Ishikawa (cell line): ENCODE data around the gene ADCY10.

ENCODE experiments used
- CEBPB ChIP-seq: IDR thresholded peaks from 2 replicates; pipeline ENCODE4 v1.6.1; 2012
- CREB1 ChIP-seq: IDR thresholded peaks from 2 replicates; pipeline ENCODE4 v1.6.1; 2012; ENCODE audit warnings: low read depth
- EGR1 ChIP-seq: IDR thresholded peaks from 2 replicates; pipeline ENCODE4 v1.6.1; 2012
- EP300 ChIP-seq: IDR thresholded peaks from 2 replicates; pipeline ENCODE4 v1.6.1; 2012; ENCODE audit warnings: borderline replicate concordance
- FOXM1 ChIP-seq: IDR thresholded peaks from 2 replicates; pipeline ENCODE4 v1.6.1; 2012; ENCODE audit warnings: low read depth, borderline replicate concordance
- NFIC ChIP-seq: IDR thresholded peaks from 2 replicates; pipeline ENCODE4 v1.6.1; 2012
- RAD21 ChIP-seq: IDR thresholded peaks from 2 replicates; pipeline ENCODE4 v1.6.1; 2012; ENCODE audit warnings: low read depth
- TAF1 ChIP-seq: IDR thresholded peaks from 2 replicates; pipeline ENCODE4 v1.6.1; 2012; ENCODE audit warnings: low read depth, mild to moderate bottlenecking
- TCF12 ChIP-seq: IDR thresholded peaks from 2 replicates; pipeline ENCODE4 v1.6.1; 2012; ENCODE audit warnings: low read depth
- TEAD4 ChIP-seq: IDR thresholded peaks from 2 replicates; pipeline ENCODE4 v1.6.1; 2012
- YY1 ChIP-seq: IDR thresholded peaks from 2 replicates; pipeline ENCODE4 v1.6.1; 2012; ENCODE audit warnings: low read depth
- ZBTB7A ChIP-seq: IDR thresholded peaks from 2 replicates; pipeline ENCODE4 v1.6.1; 2012; ENCODE audit warnings: low read depth
- TF ChIP-seq, protein P1 (sequence below): IDR thresholded peaks from 2 replicates; pipeline ENCODE4 v1.6.1; 2012; ENCODE audit warnings: low read depth, mild to moderate bottlenecking
- TF ChIP-seq, protein P2 (sequence below): IDR thresholded peaks from 2 replicates; pipeline ENCODE4 v1.6.1; 2012
- TF ChIP-seq, protein P3 (sequence below): IDR thresholded peaks from 2 replicates; pipeline ENCODE4 v1.6.1; 2012

Gene ADCY10

DNA sequence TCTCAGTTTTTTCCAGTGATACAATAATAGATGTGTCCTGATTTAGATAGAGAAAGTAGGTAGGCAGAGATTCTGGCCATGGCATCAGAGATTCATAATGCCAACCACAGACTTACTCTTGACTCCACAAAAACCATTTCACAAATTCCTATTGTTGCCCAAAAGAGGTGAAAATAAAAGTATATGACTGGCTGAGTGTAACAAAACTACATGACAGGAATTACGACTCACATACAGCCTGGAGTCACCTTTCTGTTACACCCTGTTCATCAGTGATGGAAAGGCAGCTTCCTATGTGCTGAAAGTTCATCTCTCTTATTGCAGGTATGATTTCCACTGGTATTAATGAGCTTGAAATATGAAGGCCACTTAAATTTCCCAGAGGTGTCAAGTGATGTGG lies 119.9 kb downstream of the ADCY10 start:
- no peak for TF ChIP-seq CREB1
- no peak for TF ChIP-seq TEAD4
- TF ChIP-seq CEBPB: no peak
- TF ChIP-seq, protein P1, sequence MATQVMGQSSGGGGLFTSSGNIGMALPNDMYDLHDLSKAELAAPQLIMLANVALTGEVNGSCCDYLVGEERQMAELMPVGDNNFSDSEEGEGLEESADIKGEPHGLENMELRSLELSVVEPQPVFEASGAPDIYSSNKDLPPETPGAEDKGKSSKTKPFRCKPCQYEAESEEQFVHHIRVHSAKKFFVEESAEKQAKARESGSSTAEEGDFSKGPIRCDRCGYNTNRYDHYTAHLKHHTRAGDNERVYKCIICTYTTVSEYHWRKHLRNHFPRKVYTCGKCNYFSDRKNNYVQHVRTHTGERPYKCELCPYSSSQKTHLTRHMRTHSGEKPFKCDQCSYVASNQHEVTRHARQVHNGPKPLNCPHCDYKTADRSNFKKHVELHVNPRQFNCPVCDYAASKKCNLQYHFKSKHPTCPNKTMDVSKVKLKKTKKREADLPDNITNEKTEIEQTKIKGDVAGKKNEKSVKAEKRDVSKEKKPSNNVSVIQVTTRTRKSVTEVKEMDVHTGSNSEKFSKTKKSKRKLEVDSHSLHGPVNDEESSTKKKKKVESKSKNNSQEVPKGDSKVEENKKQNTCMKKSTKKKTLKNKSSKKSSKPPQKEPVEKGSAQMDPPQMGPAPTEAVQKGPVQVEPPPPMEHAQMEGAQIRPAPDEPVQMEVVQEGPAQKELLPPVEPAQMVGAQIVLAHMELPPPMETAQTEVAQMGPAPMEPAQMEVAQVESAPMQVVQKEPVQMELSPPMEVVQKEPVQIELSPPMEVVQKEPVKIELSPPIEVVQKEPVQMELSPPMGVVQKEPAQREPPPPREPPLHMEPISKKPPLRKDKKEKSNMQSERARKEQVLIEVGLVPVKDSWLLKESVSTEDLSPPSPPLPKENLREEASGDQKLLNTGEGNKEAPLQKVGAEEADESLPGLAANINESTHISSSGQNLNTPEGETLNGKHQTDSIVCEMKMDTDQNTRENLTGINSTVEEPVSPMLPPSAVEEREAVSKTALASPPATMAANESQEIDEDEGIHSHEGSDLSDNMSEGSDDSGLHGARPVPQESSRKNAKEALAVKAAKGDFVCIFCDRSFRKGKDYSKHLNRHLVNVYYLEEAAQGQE: no peak
- TF ChIP-seq, protein P2, sequence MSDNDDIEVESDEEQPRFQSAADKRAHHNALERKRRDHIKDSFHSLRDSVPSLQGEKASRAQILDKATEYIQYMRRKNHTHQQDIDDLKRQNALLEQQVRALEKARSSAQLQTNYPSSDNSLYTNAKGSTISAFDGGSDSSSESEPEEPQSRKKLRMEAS: no peak
- TF ChIP-seq RAD21: no peak
- TF ChIP-seq FOXM1: no peak
- no peak for TF ChIP-seq ZBTB7A
- no peak for TF ChIP-seq NFIC

DNA sequence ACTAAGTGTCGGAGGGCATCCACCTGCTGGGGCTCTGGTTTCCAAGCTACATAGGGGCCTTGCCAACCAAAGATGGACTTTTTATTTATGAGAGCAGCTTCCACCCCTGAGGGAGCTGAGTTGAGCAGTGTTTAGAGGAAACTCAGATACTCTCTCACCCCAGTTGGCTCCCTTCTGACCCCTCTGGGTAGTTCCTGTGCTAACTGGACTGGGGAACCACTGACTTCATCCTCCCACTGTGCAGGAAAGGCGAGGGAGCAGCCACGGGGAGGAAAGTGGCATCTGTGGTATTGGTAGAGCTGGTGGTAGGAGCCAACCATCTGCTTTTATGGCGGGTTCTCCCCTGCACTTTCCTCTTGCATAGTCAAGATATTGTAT lies 121.8 kb downstream of the ADCY10 start:
- no peak for TF ChIP-seq NFIC
- TF ChIP-seq EGR1: no peak
- no peak for TF ChIP-seq FOXM1
- TF ChIP-seq, protein P3, sequence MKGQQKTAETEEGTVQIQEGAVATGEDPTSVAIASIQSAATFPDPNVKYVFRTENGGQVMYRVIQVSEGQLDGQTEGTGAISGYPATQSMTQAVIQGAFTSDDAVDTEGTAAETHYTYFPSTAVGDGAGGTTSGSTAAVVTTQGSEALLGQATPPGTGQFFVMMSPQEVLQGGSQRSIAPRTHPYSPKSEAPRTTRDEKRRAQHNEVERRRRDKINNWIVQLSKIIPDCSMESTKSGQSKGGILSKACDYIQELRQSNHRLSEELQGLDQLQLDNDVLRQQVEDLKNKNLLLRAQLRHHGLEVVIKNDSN: no peak
- no peak for TF ChIP-seq CREB1
- no peak for TF ChIP-seq TCF12
- TF ChIP-seq EP300: no peak
- no peak for TF ChIP-seq TAF1
- no peak for TF ChIP-seq CEBPB
- no peak for TF ChIP-seq RAD21
- TF ChIP-seq, protein P1: no peak

DNA sequence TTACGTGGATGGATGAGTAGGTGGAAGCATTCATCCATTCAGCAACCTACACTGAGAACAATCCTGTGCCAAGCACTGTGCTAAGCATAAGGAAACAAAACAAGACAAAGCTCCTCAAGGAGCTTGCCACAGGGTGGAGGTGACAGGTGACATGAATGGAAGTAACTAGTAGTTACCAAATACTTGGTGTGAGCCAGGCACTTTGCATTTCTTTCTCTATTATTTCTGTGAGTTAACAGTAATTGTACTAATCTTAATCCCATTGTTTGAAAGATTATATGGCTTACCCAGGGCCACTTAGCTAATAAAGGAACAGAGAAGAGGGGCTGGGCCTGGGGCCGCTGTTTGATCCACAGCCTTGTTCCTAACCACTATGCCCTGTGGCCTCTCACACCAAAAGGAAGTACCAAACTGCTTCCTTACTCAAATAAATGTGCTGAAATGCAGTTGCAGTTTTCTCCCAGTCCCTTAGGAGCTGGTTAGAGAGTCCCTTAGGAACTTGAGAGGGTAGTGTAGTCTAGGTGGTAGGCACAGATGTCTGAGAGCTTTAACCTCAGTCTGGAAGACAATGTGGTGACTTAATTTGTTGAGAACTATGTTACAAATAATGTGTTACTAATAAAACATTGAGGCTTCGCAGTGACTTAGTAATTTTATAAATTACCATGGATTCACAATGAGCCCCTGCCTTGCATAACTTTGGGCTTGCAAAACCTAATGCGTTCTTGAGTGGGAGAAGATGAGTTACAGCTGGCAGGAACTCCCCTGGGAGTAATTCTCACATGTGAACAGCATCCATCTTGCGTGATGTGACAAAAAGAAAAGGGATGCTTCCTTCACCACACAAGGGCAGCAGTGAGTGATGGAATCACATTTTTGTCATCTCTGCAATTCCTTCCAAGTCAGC lies 122.4 kb downstream of the ADCY10 start:
- TF ChIP-seq, protein P3: no peak
- TF ChIP-seq NFIC (no peak), RAD21 (no peak), FOXM1 (no peak), EGR1 (no peak), EP300 (no peak), YY1 (no peak), CREB1 (no peak), TEAD4 (no peak), TCF12 (no peak), TAF1 (no peak), CEBPB (no peak), ZBTB7A (no peak)
- TF ChIP-seq, protein P2: no peak
- TF ChIP-seq, protein P1: no peak

DNA sequence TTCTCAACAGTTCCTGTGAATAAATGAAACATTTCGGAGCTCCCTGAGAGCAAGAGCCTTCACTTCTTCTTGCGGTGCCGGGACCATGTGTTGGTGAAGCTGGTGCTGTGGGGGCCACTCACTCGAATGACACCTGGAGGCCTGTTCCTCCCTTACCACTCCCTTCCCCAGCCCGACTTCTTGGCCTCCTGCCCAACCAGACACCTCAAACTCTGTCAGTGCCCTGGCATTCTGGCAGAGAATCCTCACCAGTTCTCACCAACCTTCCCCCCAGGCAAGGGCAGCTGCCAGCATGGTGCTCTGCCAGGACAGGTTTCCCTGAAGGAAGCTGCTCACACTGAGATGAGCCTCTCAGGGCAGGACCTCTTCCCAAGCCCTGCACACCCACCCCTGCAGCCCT lies 123.8 kb downstream of the ADCY10 start:
- TF ChIP-seq, protein P2: no peak
- TF ChIP-seq CEBPB (no peak), TCF12 (no peak), YY1 (no peak), FOXM1 (no peak), EP300 (no peak)
- TF ChIP-seq, protein P3: no peak
